Measurements from ENCODE around the gene COQ8A. TPM values are rescaled to one million over a fixed set of nuclear protein-coding genes. Genes with fewer than 3 reads are reported as not detected.

COQ8A gene
- total RNA-seq, result 10 to 100 TPM; 61.8 to 66.1 TPM

DNA sequence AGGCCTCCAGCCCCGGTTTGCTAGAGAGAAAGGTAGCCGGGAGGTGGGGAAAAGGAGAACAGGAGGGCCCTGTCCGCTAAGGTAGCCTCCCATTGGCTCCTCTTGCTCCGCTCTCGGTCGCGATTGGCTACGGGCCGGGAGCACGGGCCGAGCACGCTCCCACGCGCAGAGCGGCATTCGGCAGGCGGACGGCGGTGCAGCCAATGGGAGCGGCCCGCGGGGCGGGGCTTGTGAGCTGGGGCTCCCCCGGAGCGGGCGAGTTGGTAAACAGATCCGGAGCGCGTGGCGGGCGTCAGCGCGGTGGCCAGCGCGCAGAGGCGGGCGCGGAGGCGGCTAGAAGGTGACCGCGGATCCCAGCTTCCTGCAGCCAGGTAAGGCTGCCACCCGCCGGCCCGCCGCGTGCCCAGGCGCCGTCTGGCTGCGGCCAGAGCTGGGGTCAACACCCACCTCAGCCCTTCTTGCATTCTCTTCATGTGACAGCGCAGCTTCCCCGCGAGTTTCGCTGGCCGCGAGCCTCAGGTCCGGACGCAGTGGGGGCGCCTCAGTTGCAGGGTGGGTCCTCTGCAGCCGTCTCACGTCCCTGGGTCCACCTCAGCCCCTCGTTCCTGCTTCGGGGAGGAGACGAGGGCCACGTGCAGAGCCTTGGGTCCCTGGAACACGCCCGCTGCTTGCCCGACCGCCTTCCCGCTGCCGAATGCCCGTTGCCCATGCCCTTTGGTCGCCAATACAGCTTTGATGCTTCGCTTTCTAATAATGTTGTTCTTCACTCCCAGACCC lies at the start of gene COQ8A:
Gene COQ8A, plus strand, starts transcription at position 266 of the 777 bp plus-strand sequence. CDS start 21,092 bp downstream, outside the sequence.
- peaks cover 10% of the 10 kb centered on the region for H3K4me1 ChIP-seq (replicated peaks)
- no peaks in the 10 kb centered on the region for H3K36me3 ChIP-seq
- peak; percentile 99 for DNase-seq (ENCODE audit: low spot score)
- no peaks in the 10 kb centered on the region for H3K9me3 ChIP-seq
- H3K27me3 ChIP-seq (replicated peaks; ENCODE audit: insufficient read depth), result no peaks in the 10 kb centered on the region
- TF ChIP-seq POLR2AphosphoS5 (IDR thresholded peaks at IDR 0.05) (peak; percentile 90), POLR2A (IDR thresholded peaks at IDR 0.05) (no peak), CTCF (IDR thresholded peaks at IDR 0.05) (peak in 2 of 4 experiments; percentile 21 to 48)
- peak within 1 kb of the TSS; percentile 94 to 95 for H3K27ac ChIP-seq
- intact Hi-C loops (cut with DNase I), result loop anchor here (5.0 to 10.0 kb wide), 2 partner anchors 47 to 375 kb away; partner anchors contain the start of gene CDC42BPA
- H3K4me3 ChIP-seq, result peak within 1 kb of the TSS; percentile 64 to 77
- WGBS, result 0% methylated on average over 34 of the region's 73 CpGs

GRCh38 chr1:226890331-226891108 lies 49.6 kb upstream of the COQ8A start:
- Histone ChIP-seq H3K36me3 (no peaks in the 10 kb centered on the region), H3K4me1 (replicated peaks) (no peaks in the 10 kb centered on the region), H3K27ac (no peak overlapping the region), H3K4me3 (no peak overlapping the region), H3K9me3 (no peaks in the 10 kb centered on the region), H3K27me3 (replicated peaks; ENCODE audit: insufficient read depth) (no peaks in the 10 kb centered on the region)
- TF ChIP-seq CTCF (IDR thresholded peaks at IDR 0.05) (no peak), POLR2A (IDR thresholded peaks at IDR 0.05) (no peak), POLR2AphosphoS5 (IDR thresholded peaks at IDR 0.05) (no peak)
- no peak for DNase-seq (ENCODE audit: low spot score)
- WGBS, result 87% methylated on average over 22 of the region's 22 CpGs
- intact Hi-C loops (cut with DNase I), result no loop called here

GRCh38 chr1:226891346-226891745 lies 48.7 kb upstream of the COQ8A start:
- no peak overlapping the region for H3K4me3 ChIP-seq
- H3K9me3 ChIP-seq, result no peaks in the 10 kb centered on the region
- H3K4me1 ChIP-seq (replicated peaks), result no peaks in the 10 kb centered on the region
- 94% methylated on average over 10 of the region's 11 CpGs for WGBS
- TF ChIP-seq POLR2A (IDR thresholded peaks at IDR 0.05), result no peak
- no peak for TF ChIP-seq CTCF (IDR thresholded peaks at IDR 0.05)
- TF ChIP-seq POLR2AphosphoS5 (IDR thresholded peaks at IDR 0.05), result no peak
- intact Hi-C loops (cut with DNase I), result no loop called here
- H3K36me3 ChIP-seq, result no peaks in the 10 kb centered on the region
- DNase-seq (ENCODE audit: low spot score), result no peak
- no peak overlapping the region for H3K27ac ChIP-seq
- no peaks in the 10 kb centered on the region for H3K27me3 ChIP-seq (replicated peaks; ENCODE audit: insufficient read depth)

- TF ChIP-seq POLR2AphosphoS5 (IDR thresholded peaks at IDR 0.05), result no peak
- no peak for TF ChIP-seq CTCF (IDR thresholded peaks at IDR 0.05)
- no peak for TF ChIP-seq POLR2A (IDR thresholded peaks at IDR 0.05)
- intact Hi-C loops (cut with DNase I), result no loop called here
- 90% methylated on average over 17 of the region's 17 CpGs for WGBS
- no peak for DNase-seq (ENCODE audit: low spot score)
- Histone ChIP-seq H3K27ac (no peak overlapping the region), H3K27me3 (replicated peaks; ENCODE audit: insufficient read depth) (no peaks in the 10 kb centered on the region), H3K36me3 (no peaks in the 10 kb centered on the region), H3K9me3 (no peaks in the 10 kb centered on the region), H3K4me3 (no peak overlapping the region), H3K4me1 (replicated peaks) (no peaks in the 10 kb centered on the region)
Observed at GRCh38 chr1:226891846-226892523, 48.1 kb upstream of the COQ8A start.

All from prostate gland (tissue), 2 donors.